ENCODE results near the gene AKR7A2.
"Not testable (repeated sequence)": the region's sequence is repeated elsewhere in the genome, so short reads cannot be mapped to it uniquely, and the experiment has no call there.

The AKR7A2 gene

DNA sequence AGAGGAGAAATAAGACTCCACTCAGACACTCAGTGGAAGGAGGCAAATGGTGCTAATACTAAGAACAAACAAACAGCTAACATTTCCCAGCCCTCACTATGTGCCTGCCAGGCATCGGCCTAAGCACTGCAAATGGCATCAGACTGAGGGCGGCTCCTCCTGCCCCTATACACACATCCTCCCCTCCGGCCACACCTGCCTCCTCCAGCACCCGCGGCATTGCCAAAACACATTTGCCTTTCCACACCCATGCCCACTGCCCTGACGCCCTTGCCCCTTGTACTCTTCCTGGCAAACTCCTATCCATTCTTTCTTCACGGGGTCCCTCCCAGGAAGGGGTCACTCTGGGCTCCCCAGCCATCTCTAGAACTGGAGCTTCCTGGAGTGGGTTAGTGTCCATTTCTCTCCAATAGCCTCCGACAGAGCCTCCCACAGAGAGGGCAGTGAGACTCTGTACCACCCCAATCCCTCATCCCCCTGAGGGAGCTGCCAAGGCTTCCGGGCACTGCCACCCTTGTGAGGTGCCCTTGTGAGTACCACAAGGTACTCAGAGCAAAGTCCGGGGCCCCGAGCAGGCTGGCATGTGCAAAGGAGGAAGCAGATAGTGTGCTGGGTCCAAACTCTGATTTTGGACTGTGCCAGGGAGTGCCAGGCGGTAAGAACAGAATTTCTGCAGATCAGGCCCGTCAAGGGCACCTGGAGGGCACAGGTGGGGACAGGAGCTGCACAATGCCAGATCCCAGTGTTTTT lies 24.3 kb downstream of the AKR7A2 start:
- Histone ChIP-seq H3K4me3 (ENCODE audit: low read depth in 1 of 2, low read length in 2 of 2) (no peak overlapping the region), H3K36me3 (ENCODE audit: insufficient read depth, low read length) (no peaks in the 10 kb centered on the region), H3K27ac (ENCODE audit: low read depth, low read length) (no peak overlapping the region), H3K9ac (ENCODE audit: low read length) (no peak overlapping the region), H3K27me3 (ENCODE audit: control insufficient read depth in 1 of 2, insufficient read depth in 2 of 2, low read length in 2 of 2) (no peaks in the 10 kb centered on the region), H3K4me1 (ENCODE audit: insufficient read depth, low read length) (peaks cover 6% of the 10 kb centered on the region), H3K9me3 (ENCODE audit: low read length) (no peaks in the 10 kb centered on the region)

DNA sequence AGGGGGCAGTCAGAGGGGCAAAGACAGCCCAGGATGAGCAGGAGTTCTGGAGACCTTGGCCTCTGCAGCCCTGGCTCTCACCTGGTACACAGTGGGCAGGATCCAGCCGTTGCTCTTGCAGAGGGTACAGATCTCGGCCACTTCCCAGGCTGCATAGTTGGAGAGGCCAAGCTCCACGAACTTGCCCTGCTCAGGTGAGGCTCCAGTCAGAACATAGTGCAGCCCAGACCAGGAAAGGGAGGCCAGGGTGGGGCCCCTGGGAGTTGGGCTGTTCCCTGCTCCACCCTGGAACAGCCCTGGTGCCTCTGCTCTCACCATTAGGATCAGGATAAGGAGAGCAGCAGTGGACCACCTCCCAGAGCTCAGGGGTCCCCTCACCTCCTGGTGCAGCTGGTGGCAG lies 26.1 kb downstream of the AKR7A2 start:
- not testable (repeated sequence) for H3K36me3 ChIP-seq (ENCODE audit: insufficient read depth, low read length); H3K4me3 ChIP-seq (ENCODE audit: low read depth in 1 of 2, low read length in 2 of 2); H3K9me3 ChIP-seq (ENCODE audit: low read length); H3K27me3 ChIP-seq (ENCODE audit: control insufficient read depth in 1 of 2, insufficient read depth in 2 of 2, low read length in 2 of 2); H3K4me1 ChIP-seq (ENCODE audit: insufficient read depth, low read length); H3K27ac ChIP-seq (ENCODE audit: low read depth, low read length); H3K9ac ChIP-seq (ENCODE audit: low read length)

DNA sequence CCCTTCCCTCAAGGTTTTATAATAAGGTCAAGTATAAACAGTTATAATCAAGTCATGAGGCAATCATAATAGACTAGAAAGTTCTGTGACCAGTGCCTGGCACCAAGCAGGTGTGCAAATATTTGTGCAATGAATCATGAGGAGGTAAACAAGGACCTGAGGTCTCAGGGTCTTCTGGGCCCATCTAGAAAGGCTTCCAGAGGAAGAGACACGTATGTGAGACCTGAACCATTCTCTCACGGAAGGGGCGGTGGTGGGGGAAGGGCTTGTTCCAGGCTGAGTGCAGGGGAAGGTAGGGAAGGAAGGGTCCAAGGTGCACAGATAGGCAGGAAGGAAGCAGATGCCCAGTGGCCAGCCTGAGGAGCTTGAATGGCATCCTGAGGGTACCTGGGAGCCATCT lies 26.6 kb downstream of the AKR7A2 start:
- H3K27ac ChIP-seq (ENCODE audit: low read depth, low read length); H3K9me3 ChIP-seq (ENCODE audit: low read length); H3K36me3 ChIP-seq (ENCODE audit: insufficient read depth, low read length); H3K4me1 ChIP-seq (ENCODE audit: insufficient read depth, low read length); H3K4me3 ChIP-seq (ENCODE audit: low read depth in 1 of 2, low read length in 2 of 2); H3K9ac ChIP-seq (ENCODE audit: low read length); H3K27me3 ChIP-seq (ENCODE audit: control insufficient read depth in 1 of 2, insufficient read depth in 2 of 2, low read length in 2 of 2): not testable (repeated sequence)

DNA sequence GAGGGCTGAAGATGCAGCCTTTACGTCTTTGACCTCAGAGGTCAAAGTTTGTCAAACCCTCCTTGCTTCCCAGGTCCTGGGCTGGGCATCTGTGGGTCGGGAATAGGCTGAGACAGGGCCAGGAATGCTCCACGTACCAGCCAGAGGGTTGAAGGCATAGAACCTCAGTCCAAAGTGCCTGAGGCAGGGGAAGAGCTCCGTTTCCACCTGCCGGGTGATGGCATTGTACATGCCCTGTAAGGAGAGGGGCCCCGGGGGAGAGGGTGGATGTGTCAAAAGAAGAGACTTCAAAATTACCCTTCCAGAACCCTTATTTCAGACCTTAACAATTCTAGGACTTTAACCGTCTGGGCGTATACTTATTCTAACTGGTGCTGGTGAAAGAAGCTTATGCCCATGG lies 27.1 kb downstream of the AKR7A2 start:
- H3K27ac ChIP-seq (ENCODE audit: low read depth, low read length) = no peak overlapping the region
- no peaks in the 10 kb centered on the region for H3K27me3 ChIP-seq (ENCODE audit: control insufficient read depth in 1 of 2, insufficient read depth in 2 of 2, low read length in 2 of 2)
- H3K9me3 ChIP-seq (ENCODE audit: low read length) = no peaks in the 10 kb centered on the region

DNA sequence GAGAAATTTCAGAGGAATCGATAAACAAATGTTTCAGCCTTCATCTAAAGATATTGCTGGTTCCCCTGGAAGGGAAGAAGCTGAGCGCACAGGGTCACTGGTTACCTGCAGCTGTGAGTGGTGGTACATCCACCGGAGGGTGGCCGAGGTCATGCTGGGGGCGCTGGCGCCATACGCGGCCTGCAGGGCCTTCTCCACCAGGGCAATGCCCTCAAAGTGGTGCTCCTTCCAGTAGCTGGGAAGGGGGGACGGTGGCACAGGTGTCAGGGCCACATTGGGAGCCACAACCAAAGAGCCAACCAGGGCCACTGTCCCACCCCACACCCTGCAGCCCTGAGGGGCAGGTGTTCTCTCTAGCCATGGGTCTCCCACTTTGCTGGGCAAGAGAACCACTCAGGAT lies 28.1 kb downstream of the AKR7A2 start:
- no peaks in the 10 kb centered on the region for H3K36me3 ChIP-seq (ENCODE audit: insufficient read depth, low read length)
- H3K27ac ChIP-seq (ENCODE audit: low read depth, low read length) = no peak overlapping the region
- no peaks in the 10 kb centered on the region for H3K27me3 ChIP-seq (ENCODE audit: control insufficient read depth in 1 of 2, insufficient read depth in 2 of 2, low read length in 2 of 2)

More for the DNA sequence above, 27.1 kb downstream of the AKR7A2 start:
- no peak overlapping the region for H3K4me3 ChIP-seq (ENCODE audit: low read depth in 1 of 2, low read length in 2 of 2)
- peaks cover 6% of the 10 kb centered on the region for H3K4me1 ChIP-seq (ENCODE audit: insufficient read depth, low read length)
- no peaks in the 10 kb centered on the region for H3K36me3 ChIP-seq (ENCODE audit: insufficient read depth, low read length)
- no peak overlapping the region for H3K9ac ChIP-seq (ENCODE audit: low read length)

DNA sequence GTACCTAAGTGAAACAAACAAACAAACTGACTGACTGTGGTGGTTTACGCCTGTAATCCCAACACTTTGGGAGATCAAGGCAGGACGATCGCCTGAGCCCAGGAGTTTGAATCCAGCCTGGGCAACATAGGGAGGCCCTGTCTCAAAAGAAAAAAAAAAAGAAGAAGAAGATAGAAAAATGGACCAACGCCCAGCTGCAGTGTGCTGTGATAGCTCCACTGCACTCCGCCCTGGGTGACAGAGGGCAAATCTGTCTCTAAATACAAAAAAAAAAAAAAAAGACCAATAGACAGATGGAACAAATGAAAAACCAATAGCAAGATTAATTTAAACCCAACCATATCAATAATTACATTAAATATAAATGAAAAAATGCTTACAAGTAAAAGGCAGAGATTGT lies 37.3 kb downstream of the AKR7A2 start:
- peaks cover 6 to 7% of the 10 kb centered on the region in 2 donors for H3K27me3 ChIP-seq (ENCODE audit: control insufficient read depth in 1 of 2, insufficient read depth in 2 of 2, low read length in 2 of 2)
- H3K4me1 ChIP-seq (ENCODE audit: insufficient read depth, low read length) = no peaks in the 10 kb centered on the region
- no peaks in the 10 kb centered on the region for H3K36me3 ChIP-seq (ENCODE audit: insufficient read depth, low read length)
- no peak overlapping the region for H3K9ac ChIP-seq (ENCODE audit: low read length)
- no peaks in the 10 kb centered on the region for H3K9me3 ChIP-seq (ENCODE audit: low read length)
- no peak overlapping the region for H3K4me3 ChIP-seq (ENCODE audit: low read depth in 1 of 2, low read length in 2 of 2)
- no peak overlapping the region for H3K27ac ChIP-seq (ENCODE audit: low read depth, low read length)

More for the DNA sequence above, 28.1 kb downstream of the AKR7A2 start:
- no peaks in the 10 kb centered on the region for H3K9me3 ChIP-seq (ENCODE audit: low read length)
- H3K4me3 ChIP-seq (ENCODE audit: low read depth in 1 of 2, low read length in 2 of 2) = no peak overlapping the region
- no peak overlapping the region for H3K9ac ChIP-seq (ENCODE audit: low read length)
- H3K4me1 ChIP-seq (ENCODE audit: insufficient read depth, low read length) = peaks cover 1% of the 10 kb centered on the region

DNA sequence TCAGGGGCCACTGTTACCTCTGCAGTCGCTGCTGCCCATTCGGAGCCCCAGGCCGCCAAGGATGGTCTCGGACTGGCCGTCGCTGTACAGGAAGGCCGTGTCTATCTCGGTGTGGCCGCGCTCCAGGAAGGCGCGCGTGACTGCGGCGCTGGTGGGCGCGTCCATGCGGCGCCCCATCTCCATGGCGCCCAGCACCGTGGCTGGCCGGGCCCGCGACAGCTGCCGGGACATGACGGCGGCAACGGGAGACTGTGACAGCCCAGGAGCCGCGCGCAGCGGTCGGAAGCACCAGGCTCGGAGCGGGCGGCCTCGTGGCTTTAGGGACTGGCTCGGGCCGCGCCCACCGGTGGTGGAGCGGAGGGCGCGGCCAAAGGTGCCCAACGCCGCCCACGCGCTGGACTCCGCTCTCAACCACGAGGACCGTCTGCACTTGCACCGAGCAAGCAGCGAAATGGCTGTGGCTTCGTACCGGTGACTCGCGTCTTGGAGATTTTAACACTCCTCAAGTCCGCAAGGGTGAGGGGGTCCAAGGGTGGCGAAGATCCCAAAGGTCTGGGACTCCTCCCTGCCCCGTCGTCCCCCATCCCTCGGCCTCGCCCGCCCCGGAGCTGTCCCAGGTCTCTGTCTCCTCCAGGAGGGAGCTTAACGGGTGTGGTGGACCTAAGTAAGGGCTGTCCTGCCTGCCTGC lies 38.0 kb downstream of the AKR7A2 start:
- H3K9ac ChIP-seq (ENCODE audit: low read length); H3K36me3 ChIP-seq (ENCODE audit: insufficient read depth, low read length); H3K27me3 ChIP-seq (ENCODE audit: control insufficient read depth in 1 of 2, insufficient read depth in 2 of 2, low read length in 2 of 2); H3K4me1 ChIP-seq (ENCODE audit: insufficient read depth, low read length); H3K9me3 ChIP-seq (ENCODE audit: low read length); H3K27ac ChIP-seq (ENCODE audit: low read depth, low read length); H3K4me3 ChIP-seq (ENCODE audit: low read depth in 1 of 2, low read length in 2 of 2): not testable (repeated sequence)

DNA sequence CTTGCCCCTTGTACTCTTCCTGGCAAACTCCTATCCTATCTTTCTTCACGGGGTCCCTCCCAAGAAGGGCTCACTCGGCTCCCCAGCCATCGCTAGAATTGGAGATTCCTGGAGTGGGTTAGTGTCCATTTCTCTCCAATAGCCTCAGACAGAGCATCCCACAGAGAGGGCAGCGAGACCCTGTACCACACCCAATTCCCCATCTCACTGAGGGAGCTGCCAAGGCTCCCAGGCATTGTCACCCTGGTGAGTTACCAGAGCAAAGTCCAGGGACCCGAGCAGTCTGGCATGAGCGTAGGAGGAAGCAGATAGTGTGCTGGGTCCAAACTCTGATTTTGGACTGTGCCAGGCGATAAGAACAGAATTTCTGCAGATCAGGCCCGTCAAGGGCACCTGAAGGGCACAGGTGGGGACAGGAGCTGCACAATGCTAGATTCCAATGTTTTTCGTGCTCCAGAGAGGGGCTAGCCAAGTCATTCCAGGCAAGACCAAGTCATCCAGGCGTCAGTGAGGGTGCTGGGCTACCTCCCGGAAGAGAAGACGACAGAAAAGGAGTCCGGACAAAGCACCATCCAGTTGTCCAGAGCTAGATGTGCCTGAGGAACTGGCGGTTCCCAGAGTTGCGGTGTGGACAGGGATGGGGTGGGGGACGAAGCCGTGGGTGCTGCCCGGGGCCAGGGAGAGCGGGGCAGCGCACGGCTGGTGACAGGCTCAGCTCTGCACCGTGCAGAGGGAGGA lies 38.7 kb downstream of the AKR7A2 start:
- Histone ChIP-seq H3K4me1 (ENCODE audit: insufficient read depth, low read length) (no peaks in the 10 kb centered on the region), H3K4me3 (ENCODE audit: low read depth in 1 of 2, low read length in 2 of 2) (no peak overlapping the region), H3K27ac (ENCODE audit: low read depth, low read length) (no peak overlapping the region), H3K27me3 (ENCODE audit: control insufficient read depth in 1 of 2, insufficient read depth in 2 of 2, low read length in 2 of 2) (peaks cover 6 to 7% of the 10 kb centered on the region in 2 donors), H3K9ac (ENCODE audit: low read length) (no peak overlapping the region), H3K36me3 (ENCODE audit: insufficient read depth, low read length) (no peaks in the 10 kb centered on the region), H3K9me3 (ENCODE audit: low read length) (no peaks in the 10 kb centered on the region)

DNA sequence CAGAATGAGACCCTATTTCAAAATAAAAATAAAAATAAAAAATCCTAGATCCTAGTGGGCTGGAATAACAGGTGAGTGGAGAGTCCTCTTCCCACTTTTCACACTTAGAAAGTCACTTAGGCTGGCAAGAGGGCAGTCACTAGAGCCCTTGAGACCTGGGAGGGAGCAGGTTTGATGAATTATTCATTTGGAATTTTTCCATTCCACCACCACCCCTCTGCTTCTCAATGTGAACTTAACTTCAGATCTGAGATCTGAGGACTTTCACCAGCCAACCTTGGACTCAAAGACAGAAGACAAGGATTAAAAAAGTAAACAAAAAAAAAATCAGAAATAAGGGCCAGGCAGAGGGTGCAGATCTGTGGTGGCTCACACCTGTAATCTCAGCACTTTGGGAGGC lies 39.9 kb downstream of the AKR7A2 start:
- Histone ChIP-seq H3K27me3 (ENCODE audit: control insufficient read depth in 1 of 2, insufficient read depth in 2 of 2, low read length in 2 of 2) (peaks cover 6 to 7% of the 10 kb centered on the region in 2 donors), H3K4me1 (ENCODE audit: insufficient read depth, low read length) (no peaks in the 10 kb centered on the region), H3K36me3 (ENCODE audit: insufficient read depth, low read length) (no peaks in the 10 kb centered on the region), H3K27ac (ENCODE audit: low read depth, low read length) (no peak overlapping the region), H3K9me3 (ENCODE audit: low read length) (no peaks in the 10 kb centered on the region), H3K9ac (ENCODE audit: low read length) (no peak overlapping the region), H3K4me3 (ENCODE audit: low read depth in 1 of 2, low read length in 2 of 2) (no peak overlapping the region)

DNA sequence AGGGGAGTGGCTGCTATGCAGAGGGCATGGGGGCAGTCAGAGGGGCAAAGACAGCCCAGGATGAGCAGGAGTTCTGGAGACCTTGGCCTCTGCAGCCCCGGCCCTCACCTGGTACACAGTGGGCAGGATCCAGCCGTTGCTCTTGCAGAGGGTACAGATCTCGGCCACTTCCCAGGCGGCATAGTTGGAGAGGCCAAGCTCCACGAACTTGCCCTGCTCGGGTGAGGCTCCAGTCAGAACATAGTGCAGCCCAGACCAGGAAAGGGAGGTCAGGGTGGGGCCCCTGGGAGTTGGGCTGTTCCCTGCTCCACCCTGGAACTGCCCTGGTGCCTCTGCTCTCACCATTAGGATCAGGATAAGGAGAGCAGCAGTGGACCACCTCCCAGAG lies 41.6 kb downstream of the AKR7A2 start:
- not testable (repeated sequence) for H3K9ac ChIP-seq (ENCODE audit: low read length); H3K9me3 ChIP-seq (ENCODE audit: low read length); H3K27me3 ChIP-seq (ENCODE audit: control insufficient read depth in 1 of 2, insufficient read depth in 2 of 2, low read length in 2 of 2); H3K4me3 ChIP-seq (ENCODE audit: low read depth in 1 of 2, low read length in 2 of 2); H3K27ac ChIP-seq (ENCODE audit: low read depth, low read length); H3K4me1 ChIP-seq (ENCODE audit: insufficient read depth, low read length); H3K36me3 ChIP-seq (ENCODE audit: insufficient read depth, low read length)

DNA sequence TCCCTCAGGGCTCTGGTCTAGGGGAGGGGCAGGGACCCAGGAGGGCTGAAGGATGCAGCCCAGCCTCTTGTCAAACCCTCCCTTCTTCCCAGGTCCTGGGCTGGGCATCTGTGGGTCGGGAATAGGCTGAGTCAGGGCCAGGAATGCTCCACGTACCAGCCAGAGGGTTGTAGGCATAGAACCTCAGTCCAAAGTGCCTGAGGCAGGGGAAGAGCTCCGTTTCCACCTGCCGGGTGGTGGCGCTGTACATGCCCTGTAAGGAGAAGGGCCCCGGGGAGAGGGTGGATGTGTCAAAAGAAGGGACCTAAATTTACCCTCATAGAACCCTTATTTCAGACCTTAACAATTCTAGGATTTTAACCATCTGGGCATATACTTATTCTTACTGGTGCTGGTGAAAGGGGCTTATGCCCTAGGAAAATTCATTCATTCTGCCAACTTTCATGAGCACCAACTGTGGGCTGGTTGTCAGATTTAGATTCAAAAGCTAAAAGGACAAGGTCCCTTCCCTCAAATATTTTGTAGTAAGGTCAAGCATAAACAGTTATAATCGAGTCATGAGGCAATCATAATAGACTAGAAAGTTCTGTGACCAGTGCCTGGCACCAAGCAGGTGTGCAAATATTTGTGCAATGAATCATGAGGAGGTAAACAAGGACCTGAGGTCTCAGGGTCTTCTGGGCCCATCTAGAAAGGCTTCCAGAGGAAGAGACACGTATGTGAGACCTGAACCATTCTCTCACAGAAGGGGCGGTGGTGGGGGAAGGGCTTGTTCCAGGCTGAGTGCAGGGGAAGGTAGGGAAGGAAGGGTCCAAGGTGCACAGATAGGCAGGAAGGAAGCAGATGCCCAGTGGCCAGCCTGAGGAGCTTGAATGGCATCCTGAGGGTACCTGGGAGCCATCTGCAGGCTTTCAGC lies 42.3 kb downstream of the AKR7A2 start:
- H3K36me3 ChIP-seq (ENCODE audit: insufficient read depth, low read length); H3K4me3 ChIP-seq (ENCODE audit: low read depth in 1 of 2, low read length in 2 of 2); H3K4me1 ChIP-seq (ENCODE audit: insufficient read depth, low read length): not testable (repeated sequence)

More for the DNA sequence above, 42.3 kb downstream of the AKR7A2 start:
- H3K9ac ChIP-seq (ENCODE audit: low read length); H3K27me3 ChIP-seq (ENCODE audit: control insufficient read depth in 1 of 2, insufficient read depth in 2 of 2, low read length in 2 of 2); H3K27ac ChIP-seq (ENCODE audit: low read depth, low read length); H3K9me3 ChIP-seq (ENCODE audit: low read length): not testable (repeated sequence)
